Motor neuron (in vitro differentiated cells): ENCODE measurements around the gene HCN4. TPM values are rescaled to one million over a fixed set of nuclear protein-coding genes. Genes with fewer than 3 reads are reported as not detected.
"Not testable (repeated sequence)": the region's sequence is repeated elsewhere in the genome, so short reads cannot be mapped to it uniquely, and the experiment has no call there.

Source experiments
- ATAC-seq, 8 experiments: fragments of 200-7000 bp; cut with Tn5 transposase; replicated peaks in 6 of 8; 2 replicates each; pipeline ENCODE4 v1.8.0; 2021; ENCODE audit warnings: mild to moderate bottlenecking in 8 of 8, moderate library complexity in 8 of 8
- H3K27ac ChIP-seq, 2 donors: fragments of 250-450 bp; sonication (Bioruptor Pico); 2 replicates each; pipeline ENCODE4 v1.9.0; 2021; ENCODE audit warnings: antibody characterized with exemption in 2 of 2, mild to moderate bottlenecking in 2 of 2, moderate library complexity in 1 of 2
- H3K4me1 ChIP-seq, 2 donors: fragments of 250-450 bp; sonication (Bioruptor Pico); replicated peaks in 1 of 2; 2 replicates each; pipeline ENCODE4 v1.6.1; 2021; ENCODE audit warnings: antibody characterized with exemption in 2 of 2, mild to moderate bottlenecking in 2 of 2, moderate library complexity in 1 of 2
- H3K4me3 ChIP-seq, 5 donors: fragments of 250-450 bp; sonication (Bioruptor Pico); 2 replicates each; pipeline ENCODE4 v1.9.0; 2021; ENCODE audit warnings: antibody characterized with exemption in 5 of 5, mild to moderate bottlenecking in 5 of 5, moderate library complexity in 4 of 5
- WGBS, 10 experiments: fragments of 450-650 bp; shearing (Covaris generic); methylation state at CpG; one replicate each; pipeline ENCODE4 v1.0.0; 2022; 5-methylcytosine and 5-hydroxymethylcytosine counted together
- in situ Hi-C, 9 experiments: fragments of 400-800 bp; cut with MboI; loops; one replicate each; pipeline ENCODE4 v1.15.0; 2021; ENCODE audit warnings: low sequenced_read_pairs in 9 of 9, low pct_unique_long_range_greater_than_20kb in 2 of 9; ENCODE audit not compliant: unreplicated experiment in 9 of 9
- total RNA-seq, 8 experiments: library from RNA; unstranded; fragments of 300-600 nt; gene quantifications; 2 replicates each; pipeline versions ENCODE4 v1.2.3 to v1.2.4, GENCODE V29; 2022

Gene HCN4
- total RNA-seq, 8 experiments from 2014 or later: 0.35 to 6.6 (median 3.3) TPM

GRCh38 chr15:73317651-73318462 lies 50.9 kb downstream of the HCN4 start:
- peak in 5 of 8 experiments; percentile 21 to 34 (median 25) for ATAC-seq
- Histone ChIP-seq H3K4me1 (peaks cover 33 to 40% of the 10 kb centered on the region in 2 donors), H3K27ac (peak overlapping the region in 1 of 2 donors; percentile 60), H3K4me3 (no peak overlapping the region)
- WGBS, 10 experiments: 57 to 86% (median 73%) methylated on average over 1 to 7 of the region's 16 CpGs; no CpG with 5 or more reads in 3 of the 10 experiments
- in situ Hi-C loops: loop anchor here in 7 of 9 experiments (25.0 kb wide), 4 partner anchors 219 to 394 kb away; partner anchors contain the start of gene CD276 (in 4 of the 7)

- H3K4me1 ChIP-seq: peaks cover 13 to 17% of the 10 kb centered on the region in 2 donors
- no peak overlapping the region for H3K27ac ChIP-seq
- WGBS, 10 experiments: 0 to 100% (median 82%) methylated on average over 1 to 2 of the region's 2 CpGs; no CpG with 5 or more reads in 1 of the 10 experiments
- in situ Hi-C loops: loop anchor here in 7 of 9 experiments (25.0 kb wide), 4 partner anchors 223 to 398 kb away; partner anchors contain the start of gene CD276 (in 4 of the 7)
- ATAC-seq: no peak
- no peak overlapping the region for H3K4me3 ChIP-seq
Observed at GRCh38 chr15:73313861-73314260, 54.9 kb downstream of the HCN4 start.

GRCh38 chr15:73308305-73308704 lies 60.5 kb downstream of the HCN4 start:
- in situ Hi-C loops: loop anchor here in 7 of 9 experiments (25.0 kb wide), 4 partner anchors 229 to 404 kb away; partner anchors contain the start of gene CD276 (in 4 of the 7)
- ATAC-seq: no peak
- Histone ChIP-seq H3K4me3 (no peak overlapping the region), H3K4me1 (peaks cover 2 to 3% of the 10 kb centered on the region in 2 donors), H3K27ac (no peak overlapping the region)
- WGBS, 10 experiments: 86 to 100% (median 89%) methylated on average over 1 to 7 of the region's 8 CpGs; no CpG with 5 or more reads in 1 of the 10 experiments

- 30 to 80% (median 50%) methylated on average over 2 to 6 of the region's 12 CpGs; no CpG with 5 or more reads in 3 of the 10 experiments for WGBS, 10 experiments
- no peak overlapping the region for H3K4me3 ChIP-seq
- peaks cover 2 to 3% of the 10 kb centered on the region in 2 donors for H3K4me1 ChIP-seq
- ATAC-seq: peak; percentile 93 to 99 (median 96)
- in situ Hi-C loops: loop anchor here in 7 of 9 experiments (25.0 kb wide), 4 partner anchors 232 to 407 kb away; partner anchors contain the start of gene CD276 (in 4 of the 7)
- H3K27ac ChIP-seq: no peak overlapping the region
Observed at GRCh38 chr15:73305331-73306211, 63.2 kb downstream of the HCN4 start.

- WGBS, 10 experiments: 59 to 100% (median 86%) methylated on average over 2 to 5 of the region's 5 CpGs; no CpG with 5 or more reads in 3 of the 10 experiments
- in situ Hi-C loops: loop anchor here in 7 of 9 experiments (25.0 kb wide), 4 partner anchors 234 to 409 kb away; partner anchors contain the start of gene CD276 (in 4 of the 7)
- H3K4me3 ChIP-seq: no peak overlapping the region
- ATAC-seq: no peak
- peaks cover 2 to 3% of the 10 kb centered on the region in 2 donors for H3K4me1 ChIP-seq
- no peak overlapping the region for H3K27ac ChIP-seq
Observed at GRCh38 chr15:73303636-73304035, 65.1 kb downstream of the HCN4 start.

- in situ Hi-C loops: loop anchor here in 7 of 9 experiments (25.0 kb wide), 4 partner anchors 237 to 412 kb away; partner anchors contain the start of gene CD276 (in 4 of the 7)
- H3K4me3 ChIP-seq, H3K4me1 ChIP-seq, ATAC-seq, H3K27ac ChIP-seq: not testable (repeated sequence)
- 56 to 100% (median 87%) methylated on average over 2 to 9 of the region's 11 CpGs; no CpG with 5 or more reads in 4 of the 10 experiments for WGBS, 10 experiments
Observed at GRCh38 chr15:73300286-73300685, 68.5 kb downstream of the HCN4 start.

GRCh38 chr15:73298522-73299245 lies 70.1 kb downstream of the HCN4 start:
- H3K4me3 ChIP-seq: no peak overlapping the region
- in situ Hi-C loops: loop anchor here in 1 of 9 experiments (25.0 kb wide), 1 partner anchor 389 kb away; the partner anchor contains the start of gene CD276
- no peaks in the 10 kb centered on the region for H3K4me1 ChIP-seq
- 80 to 100% (median 94%) methylated on average over 1 to 6 of the region's 7 CpGs; no CpG with 5 or more reads in 1 of the 10 experiments for WGBS, 10 experiments
- no peak overlapping the region for H3K27ac ChIP-seq
- ATAC-seq: no peak

- H3K4me3 ChIP-seq: no peak overlapping the region
- H3K27ac ChIP-seq: no peak overlapping the region
- no peaks in the 10 kb centered on the region for H3K4me1 ChIP-seq
- in situ Hi-C loops: loop anchor here in 1 of 9 experiments (25.0 kb wide), 1 partner anchor 391 kb away; the partner anchor contains the start of gene CD276
- peak in 5 of 8 experiments; percentile 41 to 96 (median 65) for ATAC-seq
- WGBS, 10 experiments: 0 to 92% (median 77%) methylated on average over 1 to 8 of the region's 9 CpGs; no CpG with 5 or more reads in 2 of the 10 experiments
Observed at GRCh38 chr15:73296609-73297353, 72.0 kb downstream of the HCN4 start.

- in situ Hi-C loops: loop anchor here in 1 of 9 experiments (25.0 kb wide), 1 partner anchor 392 kb away; the partner anchor contains the start of gene CD276
- Histone ChIP-seq H3K4me1 (no peaks in the 10 kb centered on the region), H3K4me3 (no peak overlapping the region), H3K27ac (no peak overlapping the region)
- peak in 1 of 8 experiments; percentile 10 for ATAC-seq
- 27 to 100% (median 86%) methylated on average over 1 to 5 of the region's 6 CpGs; no CpG with 5 or more reads in 4 of the 10 experiments for WGBS, 10 experiments
Observed at GRCh38 chr15:73295630-73296286, 73.0 kb downstream of the HCN4 start.

GRCh38 chr15:73293773-73294172 lies 75.0 kb downstream of the HCN4 start:
- Histone ChIP-seq H3K4me3 (no peak overlapping the region), H3K4me1 (no peaks in the 10 kb centered on the region), H3K27ac (no peak overlapping the region)
- in situ Hi-C loops: loop anchor here in 1 of 9 experiments (25.0 kb wide), 1 partner anchor 394 kb away; the partner anchor contains the start of gene CD276
- ATAC-seq: no peak
- 67 to 96% (median 89%) methylated on average over 1 to 4 of the region's 4 CpGs for WGBS, 10 experiments
